HEK293T (cell line): Measurements from ENCODE around the gene AXIN1.

Experiments used
- BHLHE40 ChIP-seq: fragments of 450-650 bp; IDR thresholded peaks from 2 replicates; pipeline ENCODE4 v1.6.1; 2016; ENCODE audit warnings: mild to moderate bottlenecking, moderate library complexity, borderline replicate concordance
- FOXA1 ChIP-seq: fragments of 450-650 bp; IDR thresholded peaks from 2 replicates; pipeline ENCODE4 v1.6.1; 2016; ENCODE audit warnings: mild to moderate bottlenecking
- FOXM1 ChIP-seq: fragments of 450-650 bp; IDR thresholded peaks from 2 replicates; pipeline ENCODE4 v1.6.1; 2017; ENCODE audit warnings: mild to moderate bottlenecking, borderline replicate concordance
- PKNOX1 ChIP-seq: fragments of 450-650 bp; IDR thresholded peaks from 2 replicates; pipeline ENCODE4 v1.6.1; 2016

- TF ChIP-seq FOXA1: no peak
- TF ChIP-seq FOXM1: no peak
- no peak for TF ChIP-seq BHLHE40
- TF ChIP-seq PKNOX1: no peak
These were observed 28.4 kb downstream of the AXIN1 start for GRCh38 chr16:324201-324450.
